Measurements from ENCODE around the gene LY6G6C.

LY6G6C gene

DNA sequence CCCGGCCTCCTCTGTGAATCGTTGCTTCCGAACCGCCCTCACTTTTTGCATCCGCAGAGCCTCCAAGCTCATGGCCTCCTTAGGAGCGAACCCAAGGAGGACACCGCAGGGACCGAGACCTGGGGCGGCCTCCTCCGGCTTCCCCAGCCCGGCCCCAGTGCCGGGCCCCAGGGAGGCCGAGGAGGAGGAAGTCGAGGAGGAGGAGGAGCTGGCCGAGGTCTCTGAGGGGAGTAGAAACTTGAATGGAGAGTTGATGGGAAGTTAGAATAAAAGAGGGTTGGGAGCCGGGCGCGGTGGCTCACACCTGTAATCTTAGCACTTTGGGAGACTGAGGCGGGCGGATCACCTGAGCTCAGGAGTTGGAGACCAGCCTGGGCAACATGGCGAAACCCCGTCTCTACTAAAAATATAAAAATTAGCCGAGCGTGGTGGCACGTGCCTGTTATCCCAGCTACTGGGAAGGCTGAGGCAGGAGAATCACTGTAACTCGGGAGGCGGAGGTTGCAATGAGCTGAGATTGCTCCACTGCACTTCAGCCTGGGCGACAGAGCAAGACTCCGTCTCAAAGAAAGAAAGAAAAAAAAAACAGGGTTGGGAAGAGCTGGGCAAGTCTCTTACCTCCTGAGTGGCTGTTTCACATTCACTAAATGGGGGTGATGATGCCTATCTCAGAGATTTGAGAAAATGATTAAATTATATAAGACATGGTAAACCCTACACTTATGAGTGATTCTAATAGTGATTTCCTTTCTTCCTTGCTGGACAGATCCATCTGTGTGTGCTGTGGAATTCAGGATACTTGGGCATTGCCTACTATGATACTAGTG is 19.1 kb upstream of the LY6G6C start:
- peak; percentile 37 for DNase-seq

DNA sequence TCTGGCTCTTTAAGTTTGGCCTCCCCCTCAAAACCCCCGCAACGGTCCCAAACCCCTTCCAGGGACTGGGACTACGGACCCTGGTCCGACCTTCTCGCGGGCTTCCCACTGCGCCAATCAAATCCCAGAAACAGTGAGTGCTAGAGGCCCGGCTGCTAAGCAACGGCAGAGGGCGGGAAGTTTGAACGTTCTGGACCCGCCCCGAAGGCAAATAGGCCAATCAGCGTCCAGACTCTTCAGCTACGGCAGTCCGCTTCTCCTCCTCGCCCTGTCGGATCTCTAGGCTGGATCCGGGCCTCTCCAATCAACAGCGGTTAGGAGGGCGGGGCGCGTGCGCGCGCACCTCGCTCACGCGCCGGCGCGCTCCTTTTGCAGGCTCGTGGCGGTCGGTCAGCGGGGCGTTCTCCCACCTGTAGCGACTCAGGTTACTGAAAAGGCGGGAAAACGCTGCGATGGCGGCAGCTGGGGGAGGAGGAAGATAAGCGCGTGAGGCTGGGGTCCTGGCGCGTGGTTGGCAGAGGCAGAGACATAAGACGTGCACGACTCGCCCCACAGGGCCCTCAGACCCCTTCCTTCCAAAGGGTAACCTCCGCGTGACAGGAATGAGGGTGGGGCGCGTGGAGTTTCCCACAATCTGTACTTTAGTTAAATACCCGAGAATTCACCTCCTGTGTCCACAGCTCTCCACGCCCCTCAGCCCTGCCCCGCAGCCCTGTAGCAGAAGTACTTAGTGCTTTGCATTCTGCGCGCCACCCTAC is 18.3 kb upstream of the LY6G6C start, which contains the start of gene MSH5:
Gene MSH5 (plus strand): TSS at position 367 of the 758 bp plus-strand sequence. CDS start 462 bp downstream, outside the sequence.
- DNase-seq: peak; percentile 99

DNA sequence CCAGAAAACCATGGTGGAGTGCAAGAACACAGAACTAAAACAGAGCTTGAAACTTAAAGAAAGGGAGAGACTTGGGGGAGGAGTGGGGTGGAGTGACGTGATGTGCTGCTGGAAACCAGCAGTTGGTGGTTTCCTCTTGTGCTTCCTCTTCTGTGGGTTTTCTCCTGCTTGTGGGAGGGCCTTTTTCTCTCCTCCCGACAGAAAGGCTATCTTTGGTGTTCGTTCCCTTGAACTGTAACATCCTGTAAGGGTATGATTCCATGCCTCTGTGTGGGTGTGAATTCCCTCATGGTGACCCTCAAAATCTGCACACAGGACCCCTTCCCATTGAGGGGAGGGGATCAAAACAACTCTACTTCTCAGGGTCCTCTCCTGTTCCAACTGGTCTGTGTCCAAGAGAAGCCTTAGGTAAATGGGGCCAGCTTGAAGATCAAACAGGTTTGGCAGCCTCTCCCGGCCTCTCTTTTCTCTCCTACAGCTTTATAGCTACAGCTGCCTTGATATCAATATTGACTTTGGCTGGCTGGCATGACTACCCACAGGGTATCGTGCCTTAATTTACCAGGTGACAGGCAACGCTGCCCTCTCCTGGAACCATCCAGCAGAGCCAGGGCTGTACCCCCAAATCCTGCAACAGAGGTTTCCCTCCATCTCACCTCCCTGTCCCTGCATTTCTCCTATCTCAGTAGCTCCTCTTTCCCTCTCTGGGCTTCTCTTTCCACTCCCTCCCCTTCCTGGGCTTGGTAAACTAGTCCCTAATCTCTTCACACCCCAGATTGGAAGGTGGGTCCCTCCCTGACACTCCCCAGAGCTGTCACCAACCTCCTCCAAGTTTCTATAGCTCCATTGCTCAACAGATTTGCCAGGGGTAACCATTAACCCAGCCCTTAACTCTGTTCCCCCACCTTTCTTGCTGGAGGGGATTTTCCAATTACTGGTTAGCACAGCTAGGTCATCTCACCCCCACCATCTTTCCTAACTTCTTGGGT is 16.7 kb upstream of the LY6G6C start:
- DNase-seq: peak; percentile 59

DNA sequence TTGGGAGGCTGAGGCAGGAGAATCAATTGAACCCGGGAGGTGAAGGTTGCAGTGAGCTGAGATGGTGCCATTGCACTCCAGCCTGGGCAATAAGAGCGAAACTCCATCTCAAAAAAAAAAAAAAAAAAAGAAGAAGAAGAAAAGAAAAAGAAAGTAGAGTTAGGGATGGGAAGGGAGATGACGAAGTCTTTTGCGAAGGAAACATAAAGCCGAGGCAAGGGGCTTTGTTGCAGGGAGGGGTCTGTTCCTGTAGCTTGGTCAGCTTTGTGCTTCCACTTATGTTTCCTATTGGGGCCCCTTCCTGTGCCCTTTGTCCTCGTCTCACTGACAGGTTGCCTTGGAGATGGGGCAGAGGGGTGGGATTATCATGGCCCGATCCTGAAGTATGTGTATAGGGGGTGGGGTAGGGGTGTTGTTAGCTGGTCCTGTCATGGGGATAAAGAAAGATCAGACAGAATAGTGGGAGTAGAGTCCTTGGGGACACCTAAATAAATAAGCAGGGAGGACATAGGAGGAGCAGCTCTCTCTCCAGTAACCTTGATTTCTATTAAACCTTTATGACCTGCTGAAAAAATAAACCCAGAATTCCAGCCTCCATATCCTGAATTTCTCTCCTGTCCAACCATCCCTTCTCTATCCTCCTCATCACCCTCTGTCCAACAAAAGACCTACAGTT is 15.9 kb upstream of the LY6G6C start:
- DNase-seq: no peak

DNA sequence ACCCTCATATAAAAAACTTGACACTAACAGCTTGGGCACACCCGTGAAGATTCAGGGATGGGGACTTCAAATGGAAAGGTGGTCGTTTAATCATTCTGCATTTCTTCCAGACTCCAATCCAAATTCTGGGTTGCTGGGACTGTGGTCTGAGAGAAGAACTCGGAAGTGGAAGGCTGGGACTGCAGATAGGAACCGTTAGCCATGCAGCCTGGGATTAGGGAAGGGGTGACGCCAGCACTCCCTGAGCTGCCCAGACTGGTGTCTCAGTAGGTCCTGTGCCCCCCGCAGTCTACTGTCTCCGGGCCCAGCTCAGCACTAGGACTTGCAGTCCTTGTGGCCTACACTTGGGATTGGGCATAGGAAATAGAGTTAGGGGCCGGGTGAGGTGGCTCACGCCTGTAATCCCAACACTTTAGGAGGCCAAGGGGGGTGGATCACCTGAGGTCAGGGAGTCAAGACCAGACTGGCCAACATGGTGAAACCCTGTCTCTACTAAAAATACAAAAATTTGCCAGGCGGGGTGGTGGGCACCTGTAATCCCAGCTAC is 15.3 kb upstream of the LY6G6C start:
- no peak for DNase-seq

DNA sequence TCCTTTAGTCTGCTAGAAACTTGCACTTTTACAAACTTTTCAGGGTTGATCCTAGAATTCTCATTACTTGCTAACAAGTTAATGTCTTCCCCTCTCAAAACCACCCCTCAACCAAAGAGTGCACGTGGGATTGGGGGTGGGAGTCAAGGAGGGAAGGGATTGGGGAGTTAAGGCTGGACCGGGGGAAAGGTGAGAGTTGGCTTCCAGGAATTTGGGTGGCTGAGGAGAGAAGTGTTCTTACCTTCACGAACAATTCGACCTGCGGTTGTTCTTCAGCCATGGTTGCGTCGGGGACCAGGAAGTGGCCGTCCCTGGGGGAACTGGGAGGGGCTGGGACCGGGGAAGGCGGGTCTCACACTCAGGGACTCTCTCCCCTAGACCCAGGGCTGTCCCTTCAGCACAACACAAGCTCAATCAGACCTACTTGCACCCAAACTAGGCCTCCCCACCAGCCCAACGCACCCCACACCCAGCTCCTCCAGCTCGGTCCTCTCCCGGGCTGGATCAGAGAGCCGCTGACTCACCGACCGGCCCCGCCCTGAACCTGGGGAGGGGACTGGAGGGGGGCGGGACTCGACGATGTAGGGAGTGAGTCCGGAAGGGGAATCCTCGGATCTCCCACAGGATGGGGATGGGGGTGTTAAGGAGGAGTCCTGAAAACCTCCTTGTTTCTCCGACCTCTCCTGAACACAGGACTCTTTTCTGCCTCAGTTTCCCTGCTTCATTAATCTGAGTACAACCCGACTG is 14.6 kb upstream of the LY6G6C start, which contains the start of gene CLIC1:
Gene CLIC1 (minus strand): TSS at position 510 of the 747 bp plus-strand sequence. CDS start 230 bp downstream, at position 280.
- peak; percentile 88 for DNase-seq

DNA sequence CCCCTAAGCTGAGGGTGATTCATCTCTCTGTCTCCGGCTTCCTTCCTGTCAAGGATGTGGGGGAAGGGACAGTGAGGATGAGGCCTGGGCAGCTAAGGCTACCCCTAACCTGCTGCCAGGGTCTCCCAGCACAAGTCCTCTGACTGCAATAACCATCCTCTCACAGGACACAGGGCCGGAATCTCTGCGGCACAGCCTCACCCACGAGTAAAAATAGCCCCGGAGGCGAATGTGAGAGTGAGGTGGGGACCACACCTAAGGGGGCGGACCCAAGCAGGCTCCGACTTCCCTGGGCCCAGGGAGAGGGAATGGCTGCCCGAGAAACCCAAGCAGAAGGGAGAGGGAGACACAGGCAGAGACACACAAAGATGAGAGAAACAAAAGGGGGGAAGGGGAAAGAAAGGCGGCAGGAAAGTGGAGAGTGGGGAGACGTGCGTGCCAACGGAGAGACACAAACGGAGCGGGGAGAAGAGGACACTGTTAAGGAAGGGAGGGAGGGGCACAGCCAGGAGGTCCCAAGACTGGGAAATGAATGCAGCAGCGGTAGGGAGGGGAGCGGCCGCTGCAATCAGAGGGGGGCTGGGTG is 13.4 kb upstream of the LY6G6C start:
- DNase-seq: peak; percentile 81

DNA sequence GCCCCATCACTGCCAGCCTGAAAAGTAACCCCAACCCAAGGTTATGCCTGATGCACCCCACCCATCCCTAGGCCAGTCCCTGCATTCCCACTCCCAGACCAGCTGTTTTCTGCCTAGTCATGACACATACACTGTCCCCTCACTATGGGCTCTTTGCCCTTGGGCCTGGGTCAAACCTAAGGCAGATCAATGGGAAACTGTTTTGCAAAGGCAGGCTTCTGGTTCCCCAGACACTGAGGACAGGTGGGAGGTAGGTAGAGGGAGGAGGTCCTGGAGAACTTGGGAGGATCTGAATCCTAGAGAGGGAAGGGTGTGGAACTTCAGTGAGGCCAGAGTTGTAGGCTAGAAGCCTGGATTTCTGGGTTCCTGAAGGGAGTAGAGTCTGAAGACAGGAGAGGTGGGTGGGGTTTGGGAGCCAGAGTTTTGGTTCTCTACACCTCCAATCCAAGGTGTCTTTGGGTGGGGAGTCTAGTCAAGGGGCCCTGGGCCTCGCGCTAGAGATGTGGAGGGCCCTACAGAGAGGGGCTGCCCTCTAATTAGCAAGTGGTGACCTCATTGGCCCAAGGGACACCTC is 12.8 kb upstream of the LY6G6C start:
- no peak for DNase-seq

DNA sequence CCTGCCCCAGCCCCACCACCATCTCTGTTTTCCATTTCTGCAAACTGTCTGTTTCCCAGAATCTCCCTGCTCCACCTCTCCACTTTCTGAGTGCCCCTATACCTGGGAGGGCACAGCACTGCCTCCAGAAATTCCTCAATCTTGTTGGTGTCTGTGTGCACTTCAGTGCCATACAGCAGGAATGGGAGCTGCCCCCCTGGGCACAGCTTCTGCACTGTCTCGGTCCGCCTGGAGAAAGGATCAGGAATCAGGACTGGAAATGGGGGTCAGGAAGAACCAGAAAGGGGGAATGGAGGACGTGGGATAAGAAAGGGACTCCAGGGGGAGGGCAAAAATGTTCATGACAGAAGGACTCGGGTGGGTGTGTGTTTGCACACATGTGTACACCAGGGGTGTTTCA is 12.2 kb upstream of the LY6G6C start:
- no peak for DNase-seq

DNA sequence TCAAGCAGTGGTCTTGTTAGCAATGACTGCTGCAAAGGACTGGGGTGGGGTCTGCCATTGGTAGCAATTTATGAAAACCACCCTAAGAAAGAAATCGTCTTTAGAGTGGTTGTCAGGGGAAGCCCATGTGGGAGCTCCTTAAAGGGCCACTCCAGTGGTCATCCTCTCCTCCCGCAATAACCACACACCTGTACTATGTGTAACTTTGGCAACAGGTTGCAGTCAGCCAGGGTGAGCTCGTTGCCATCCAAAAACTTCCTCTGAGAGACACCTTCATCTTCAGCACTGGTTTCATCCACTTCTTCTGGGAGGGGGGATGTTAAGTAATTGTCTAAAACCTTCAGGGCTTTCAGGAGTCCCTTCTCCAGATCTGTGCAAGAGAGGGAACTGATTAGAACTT is 10.5 kb upstream of the LY6G6C start:
- no peak for DNase-seq

DNA sequence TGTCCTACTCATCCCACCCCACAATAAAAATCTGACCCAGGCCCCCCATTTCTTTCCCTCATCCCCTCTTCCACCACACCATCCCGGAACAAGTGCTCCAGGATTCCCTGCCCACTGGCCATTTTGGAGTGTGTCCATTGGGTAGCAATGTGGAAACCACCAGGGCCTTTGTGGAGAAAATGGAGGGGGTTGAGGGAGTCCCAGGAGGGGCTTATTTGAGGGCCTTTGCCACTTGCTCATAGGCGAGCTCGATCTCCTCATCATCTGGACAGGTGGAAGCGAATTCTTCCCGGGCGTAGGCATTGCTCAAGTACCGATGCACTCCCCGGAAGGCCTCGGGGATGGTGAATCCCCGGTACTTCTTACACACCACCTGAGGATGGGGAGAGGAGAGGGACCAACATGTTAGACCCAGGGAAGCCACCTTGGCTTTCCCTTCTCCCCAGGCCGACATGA is 9.1 kb upstream of the LY6G6C start:
- no peak for DNase-seq

DNA sequence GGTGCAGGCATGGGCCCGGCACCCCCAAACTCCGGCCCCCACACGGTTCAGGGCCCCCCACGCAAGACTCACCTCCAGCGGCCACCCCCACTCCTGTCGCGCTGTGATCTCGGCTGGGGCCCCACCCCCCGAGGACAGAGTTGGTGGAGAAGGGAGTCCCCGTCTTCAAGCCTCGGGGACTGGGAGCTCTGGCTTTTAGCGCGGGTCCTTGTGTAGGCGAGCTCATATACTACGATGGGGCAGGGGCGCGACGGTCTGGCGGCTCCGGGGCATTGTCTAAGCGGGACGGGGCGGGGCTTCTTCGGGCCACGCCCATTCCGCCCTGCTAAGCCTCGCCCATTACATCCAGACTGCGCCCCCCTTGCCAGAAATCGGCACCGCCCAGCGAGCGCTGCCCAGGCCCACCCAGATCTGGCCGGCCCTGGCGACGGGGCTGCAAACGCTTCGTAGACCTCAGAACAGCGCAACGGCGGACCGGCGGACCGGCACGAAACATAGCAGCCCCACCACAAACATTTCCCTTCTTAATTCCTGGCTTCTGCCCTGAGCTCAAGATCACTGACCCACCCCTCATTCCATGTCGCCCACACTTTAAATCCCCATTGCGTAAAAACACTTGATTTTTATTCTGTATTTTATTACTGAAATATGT is 8.6 kb upstream of the LY6G6C start:
- peak; percentile 15 for DNase-seq

DNA sequence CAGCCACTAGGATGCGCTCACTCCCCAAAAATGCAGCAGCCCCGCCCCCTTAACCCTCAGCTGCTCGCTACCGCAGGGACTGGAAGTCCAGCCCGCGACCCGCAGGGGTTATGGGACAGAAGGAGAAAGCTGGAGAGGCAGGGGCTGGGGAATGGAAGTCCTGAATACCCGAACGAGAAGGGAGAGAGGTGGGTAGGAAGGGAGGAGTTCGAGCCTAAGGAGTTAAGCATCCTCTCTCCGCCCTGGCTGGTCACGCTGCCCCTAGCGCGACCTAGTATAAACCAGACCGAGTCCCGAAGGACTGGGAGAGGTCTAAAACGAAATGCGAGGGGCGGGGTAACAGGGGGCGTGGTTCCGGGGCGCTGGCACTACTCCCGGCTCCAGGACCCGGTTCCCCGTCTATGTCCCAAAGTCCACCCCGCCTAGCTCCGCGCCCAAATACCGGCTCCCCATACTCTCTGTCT is 8.0 kb upstream of the LY6G6C start:
- DNase-seq: peak; percentile 56

DNA sequence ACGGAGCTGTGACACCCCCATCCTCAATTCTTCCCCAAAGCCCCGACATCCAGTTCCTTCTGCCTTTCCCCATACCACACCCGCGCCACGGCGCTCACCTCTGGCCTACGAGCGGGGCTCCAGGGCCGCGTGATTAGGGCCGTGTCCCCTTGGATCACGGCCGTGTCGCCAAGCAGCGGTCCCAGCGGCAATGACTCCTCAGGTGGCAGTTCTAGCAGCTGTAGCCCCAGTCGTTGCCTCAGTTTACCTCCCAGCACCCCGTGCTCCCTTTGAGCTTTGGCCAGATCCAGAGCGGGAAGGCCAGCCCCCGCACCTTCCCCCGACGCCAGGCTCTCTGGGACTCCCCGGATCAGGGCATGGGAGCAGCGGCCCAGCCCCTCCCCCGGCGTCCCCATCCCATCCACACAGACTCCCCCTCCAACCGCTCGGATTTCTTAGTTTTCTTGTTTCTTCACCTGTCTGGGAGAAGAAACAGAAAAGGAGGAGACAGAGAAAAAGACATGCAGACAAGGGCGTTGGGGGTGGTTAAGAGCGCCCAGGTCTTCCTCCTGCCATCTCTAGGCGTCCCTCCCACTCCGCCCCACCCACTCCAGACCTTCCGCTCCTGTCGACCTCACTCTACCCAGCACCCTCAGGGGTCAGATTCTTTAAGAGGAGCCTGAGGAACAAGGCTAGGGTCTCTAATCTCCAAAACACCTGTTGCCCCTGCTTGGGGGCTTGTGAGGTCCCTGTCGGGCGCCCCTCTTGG is 7.4 kb upstream of the LY6G6C start, which contains the start of gene DDAH2:
Gene DDAH2 (minus strand): TSS at position 533 of the 748 bp plus-strand sequence. CDS start 138 bp downstream, at position 395.
- DNase-seq: no peak

DNA sequence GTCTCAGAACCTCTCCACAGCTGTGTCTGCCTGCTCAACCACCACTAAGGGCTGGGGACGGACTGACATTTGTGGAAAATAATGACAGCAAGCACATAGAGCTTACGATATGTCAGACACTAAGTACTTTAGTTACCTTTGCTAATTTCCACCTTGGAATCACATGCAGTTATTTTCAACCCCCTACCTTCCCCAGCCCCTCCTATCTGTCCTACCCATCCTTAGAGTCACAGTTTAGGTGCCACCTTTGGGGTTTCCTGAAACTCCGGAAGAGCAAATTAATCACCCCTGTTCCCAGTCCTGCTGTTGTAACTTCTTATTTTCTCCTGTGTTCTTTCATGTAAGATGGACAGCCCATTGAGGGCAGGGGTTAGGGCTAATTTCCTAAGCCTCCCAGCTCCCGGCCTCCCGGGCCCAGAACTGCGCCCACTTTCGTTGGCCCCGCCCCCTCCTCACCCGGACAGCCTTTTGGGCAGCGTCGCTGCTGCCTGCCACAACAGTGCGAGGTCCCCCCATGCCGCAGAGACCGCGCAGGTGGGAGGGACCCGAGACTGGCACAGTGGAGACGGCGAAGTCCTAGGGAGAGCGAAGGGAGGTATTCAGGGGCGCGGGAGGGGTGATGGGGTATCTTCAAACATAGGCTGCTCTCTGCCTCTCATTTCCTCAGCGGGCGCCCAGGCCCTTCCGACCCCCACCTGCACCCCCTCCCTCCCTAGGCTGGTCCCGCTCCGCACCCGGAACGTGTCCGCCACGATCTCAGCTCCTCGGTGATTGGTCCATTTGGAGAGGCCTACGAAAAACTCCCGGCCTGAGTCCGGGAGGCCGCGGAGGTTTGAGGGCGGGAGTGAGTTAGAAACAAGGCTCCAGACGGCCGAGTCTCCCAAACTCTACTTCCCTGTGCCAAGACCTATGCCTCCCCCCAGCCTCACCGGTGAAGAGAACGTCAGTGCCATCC is 6.4 kb upstream of the LY6G6C start:
- DNase-seq: no peak

DNA sequence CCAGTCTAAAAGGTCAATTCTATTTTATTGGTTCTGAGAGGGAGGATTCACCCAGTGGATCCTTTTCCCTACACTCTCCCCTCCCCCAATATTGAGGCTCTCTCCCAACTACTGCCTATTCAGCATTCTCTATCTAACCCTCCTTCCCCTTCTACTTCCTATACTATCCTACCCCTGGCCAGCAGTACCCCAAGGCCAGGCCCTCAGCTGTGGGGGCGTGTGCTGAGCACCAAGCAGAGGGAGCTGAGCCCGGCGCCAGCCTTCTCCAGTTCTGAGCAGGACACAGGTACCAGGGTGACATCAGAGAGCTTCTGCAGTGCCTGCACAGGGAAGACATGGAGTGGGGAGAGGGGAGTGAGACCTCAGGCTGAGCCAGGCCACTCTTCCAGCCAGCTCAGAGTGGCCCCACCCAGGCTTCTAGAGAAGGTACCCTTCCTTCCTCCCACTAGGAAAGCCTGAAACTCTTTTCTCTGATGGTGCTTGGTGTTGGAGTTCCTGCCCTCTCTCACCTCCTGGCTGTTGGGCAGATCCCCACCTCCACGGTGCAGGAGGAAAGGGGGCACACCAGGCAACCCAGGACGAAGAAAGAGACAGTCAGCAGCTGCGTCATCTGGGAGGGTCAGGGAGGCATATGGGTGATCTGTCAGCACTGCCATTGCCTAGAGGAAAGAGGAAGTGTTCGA is 5.6 kb upstream of the LY6G6C start:
- no peak for DNase-seq
